CD14-positive monocyte (primary cell): ENCODE measurements around the gene OR3A2. TPM values are rescaled to one million over a fixed set of nuclear protein-coding genes. Genes with fewer than 3 reads are reported as not detected.
"Not testable (repeated sequence)": the region's sequence is repeated elsewhere in the genome, so short reads cannot be mapped to it uniquely, and the experiment has no call there.

Source experiments
- DNase-seq, 3 donors: peaks; one replicate each; pipeline ENCODE4 v3.0.0-alpha.2; 2011 to 2022
- H2AFZ ChIP-seq: 2 replicates; pipeline ENCODE4 v1.6.0; 2012; ENCODE audit warnings: mild to moderate bottlenecking, low read depth, low read length, inconsistent platforms; ENCODE audit not compliant: insufficient read depth, poor library complexity, severe bottlenecking
- H3K27ac ChIP-seq, 2 donors: 1 replicate in 1 of 2; 2 replicates in 1 of 2; pipeline ENCODE4 v1.5.1; 2012 to 2013; ENCODE audit warnings: low read length in 2 of 2, control low read depth in 1 of 2, inconsistent platforms in 1 of 2, low read depth in 1 of 2, mild to moderate bottlenecking in 1 of 2
- H3K27me3 ChIP-seq, 2 donors: one replicate each; pipeline versions ENCODE4 v1.6.0 to v1.6.1; 2011 to 2013; ENCODE audit warnings: low read length in 2 of 2; ENCODE audit not compliant: control insufficient read depth in 2 of 2, insufficient read depth in 2 of 2
- H3K36me3 ChIP-seq, 2 donors: replicated peaks in 1 of 2; 1 replicate in 1 of 2; 2 replicates in 1 of 2; pipeline versions ENCODE4 v1.5.1 to v1.6.1; 2012 to 2013; ENCODE audit warnings: low read length in 2 of 2, control low read depth in 1 of 2, inconsistent platforms in 1 of 2, mild to moderate bottlenecking in 1 of 2; ENCODE audit not compliant: insufficient read depth in 2 of 2, control insufficient read depth in 1 of 2
- H3K4me1 ChIP-seq, 2 donors: 1 replicate in 1 of 2; 2 replicates in 1 of 2; pipeline versions ENCODE4 v1.5.1 to v1.6.1; 2012 to 2013; ENCODE audit warnings: low read length in 2 of 2, control low read depth in 1 of 2, inconsistent platforms in 1 of 2, mild to moderate bottlenecking in 1 of 2, moderate library complexity in 1 of 2; ENCODE audit not compliant: insufficient read depth in 2 of 2, control insufficient read depth in 1 of 2
- H3K4me2 ChIP-seq: replicated peaks from 2 replicates; pipeline ENCODE3; 2012; ENCODE audit warnings: low read length, moderate library complexity, mild to moderate bottlenecking; ENCODE audit not compliant: poor library complexity, severe bottlenecking; ENCODE audit errors: extremely low read depth
- H3K4me3 ChIP-seq, 3 experiments: fragments of 200-600 bp in 1 of 3; sonication (generic) in 1 of 3; replicated peaks in 1 of 3; 1 replicate in 2 of 3; 2 replicates in 1 of 3; pipeline ENCODE4 v1.5.1; 2011 to 2013; ENCODE audit warnings: low read length in 3 of 3, mild to moderate bottlenecking in 3 of 3, control low read depth in 2 of 3, low read depth in 2 of 3, inconsistent platforms in 1 of 3, moderate library complexity in 1 of 3
- H3K79me2 ChIP-seq: 2 replicates; pipeline ENCODE4 v1.6.0; 2012; ENCODE audit warnings: mild to moderate bottlenecking, control low read depth, inconsistent platforms, low read length, moderate library complexity; ENCODE audit not compliant: insufficient read depth
- H3K9ac ChIP-seq: 2 replicates; pipeline ENCODE4 v1.6.0; 2017; ENCODE audit warnings: low read length, mild to moderate bottlenecking; ENCODE audit not compliant: insufficient read depth, poor library complexity, severe bottlenecking
- H3K9me3 ChIP-seq, 2 donors: replicated peaks in 1 of 2; 1 replicate in 1 of 2; 2 replicates in 1 of 2; pipeline versions ENCODE4 v1.5.1 to v1.6.1; 2012 to 2013; ENCODE audit warnings: low read length in 2 of 2, control low read depth in 1 of 2; ENCODE audit not compliant: control insufficient read depth in 1 of 2, insufficient read depth in 1 of 2
- H4K20me1 ChIP-seq: 2 replicates; pipeline ENCODE4 v1.6.0; 2012; ENCODE audit warnings: mild to moderate bottlenecking, low read length, control low read depth, moderate library complexity; ENCODE audit not compliant: insufficient read depth
- H3K27ac Mint-ChIP-seq, 7 donors: one replicate each; pipeline ENCODE4 v1.8.0; 2020; ENCODE audit warnings: mild to moderate bottlenecking in 7 of 7, mixed read lengths in 7 of 7, moderate library complexity in 6 of 7, inconsistent platforms in 2 of 7
- H3K27me3 Mint-ChIP-seq, 3 donors: one replicate each; pipeline ENCODE4 v1.8.0; 2021 to 2022; ENCODE audit warnings: low read depth in 3 of 3, mild to moderate bottlenecking in 3 of 3, mixed read lengths in 3 of 3, moderate library complexity in 3 of 3, inconsistent platforms in 1 of 3
- H3K36me3 Mint-ChIP-seq, 2 donors: one replicate each; pipeline ENCODE4 v1.8.0; 2020; ENCODE audit warnings: mixed read lengths in 2 of 2, inconsistent platforms in 1 of 2, mild to moderate bottlenecking in 1 of 2
- H3K4me1 Mint-ChIP-seq: one replicate; pipeline ENCODE4 v1.8.0; 2020; ENCODE audit warnings: mild to moderate bottlenecking, mixed read lengths
- H3K4me3 Mint-ChIP-seq, 2 donors: one replicate each; pipeline ENCODE4 v1.8.0; 2020; ENCODE audit warnings: mild to moderate bottlenecking in 2 of 2, mixed read lengths in 2 of 2, moderate library complexity in 1 of 2
- H3K9me3 Mint-ChIP-seq, 7 donors: one replicate each; pipeline ENCODE4 v1.8.0; 2020 to 2022; ENCODE audit warnings: mixed read lengths in 7 of 7, mild to moderate bottlenecking in 6 of 7, moderate library complexity in 6 of 7, inconsistent platforms in 2 of 7
- WGBS: methylation state at CpG from one replicate; pipeline ENCODE4 v1.1.5; 2013; ENCODE audit warnings: missing lambda C conversion rate; ENCODE audit not compliant: insufficient coverage; 5-methylcytosine and 5-hydroxymethylcytosine counted together
- intact Hi-C, 2 donors: fragments of 100-400 bp; cut with micrococcal nuclease; formaldehyde crosslinking; loops; one replicate each; pipeline versions ENCODE4 v1.15.0 to v1.15.1; 2023
- polyA plus RNA-seq, 3 donors: library from polyadenylated mRNA; depleted of rRNA in 1 of 3; unstranded in 2 of 3; stranded (reverse) in 1 of 3; fragments of 300-500 nt in 2 of 3; fragments of >200 nt in 1 of 3; fragmentation: Illumina TruSeq in 2 of 3; gene quantifications; 1 replicate in 2 of 3; 2 replicates in 1 of 3; pipeline ENCODE4 v1.2.3, GENCODE V29; 2012 to 2021

Gene OR3A2
- polyA plus RNA-seq, 3 donors: not detected

GRCh38 chr17:3244841-3245240 is 141.3 kb downstream of the OR3A2 start:
- DNase-seq: peak; percentile 13 to 50 (median 22)
- H3K4me3 Mint-ChIP-seq, H3K4me1 Mint-ChIP-seq, H3K27ac ChIP-seq, H2AFZ ChIP-seq, H3K27me3 ChIP-seq, H3K9me3 ChIP-seq, H3K27me3 Mint-ChIP-seq, H3K36me3 ChIP-seq, H3K79me2 ChIP-seq, H3K36me3 Mint-ChIP-seq, H3K4me2 ChIP-seq, H4K20me1 ChIP-seq, H3K4me3 ChIP-seq, H3K27ac Mint-ChIP-seq, H3K9me3 Mint-ChIP-seq, H3K4me1 ChIP-seq, intact Hi-C loops, H3K9ac ChIP-seq: not testable (repeated sequence)
- no CpG with 5 or more reads among the region's 1 CpG for WGBS

- H3K4me2 ChIP-seq, DNase-seq, H3K4me3 ChIP-seq, H3K9me3 Mint-ChIP-seq, H3K27me3 ChIP-seq, H3K4me1 ChIP-seq, H3K36me3 Mint-ChIP-seq, H3K27ac Mint-ChIP-seq, H3K9ac ChIP-seq, H3K27me3 Mint-ChIP-seq, H3K79me2 ChIP-seq, H3K36me3 ChIP-seq, H2AFZ ChIP-seq, H3K4me3 Mint-ChIP-seq, H4K20me1 ChIP-seq, H3K4me1 Mint-ChIP-seq, intact Hi-C loops, H3K27ac ChIP-seq, H3K9me3 ChIP-seq: not testable (repeated sequence)
- WGBS: no CpG with 5 or more reads among the region's 1 CpG
Measured at GRCh38 chr17:3241044-3241443, 145.1 kb downstream of the OR3A2 start.

GRCh38 chr17:3238685-3239084 is 147.4 kb downstream of the OR3A2 start:
- H3K4me1 Mint-ChIP-seq, H2AFZ ChIP-seq, H3K27ac Mint-ChIP-seq, H3K79me2 ChIP-seq, H3K36me3 ChIP-seq, H3K27me3 Mint-ChIP-seq, H4K20me1 ChIP-seq, H3K27ac ChIP-seq, H3K36me3 Mint-ChIP-seq, H3K9ac ChIP-seq, H3K4me1 ChIP-seq, H3K9me3 ChIP-seq, H3K27me3 ChIP-seq, H3K4me3 Mint-ChIP-seq, H3K4me3 ChIP-seq, H3K9me3 Mint-ChIP-seq, intact Hi-C loops, H3K4me2 ChIP-seq: not testable (repeated sequence)
- no CpG with 5 or more reads among the region's 2 CpGs for WGBS
- DNase-seq: peak; percentile 64 to 87 (median 86)

- H3K9me3 Mint-ChIP-seq, H2AFZ ChIP-seq, DNase-seq, H3K36me3 ChIP-seq, H3K27me3 Mint-ChIP-seq, H3K4me2 ChIP-seq, H3K79me2 ChIP-seq, intact Hi-C loops, H3K4me1 Mint-ChIP-seq, H4K20me1 ChIP-seq, H3K9me3 ChIP-seq, H3K4me1 ChIP-seq, H3K36me3 Mint-ChIP-seq, H3K4me3 Mint-ChIP-seq, H3K27ac Mint-ChIP-seq, H3K9ac ChIP-seq, H3K4me3 ChIP-seq, H3K27ac ChIP-seq, H3K27me3 ChIP-seq: not testable (repeated sequence)
- 100% methylated on average over 4 of the region's 8 CpGs for WGBS
Measured at GRCh38 chr17:3232300-3232699, 153.8 kb downstream of the OR3A2 start.
